HG02885 (cell line): Measurements from ENCODE around the gene FOXP4.
A peak's percentile ranks its signal among the peaks of the same experiment; 100 is the strongest.

ENCODE experiments used
- ATAC-seq: cut with Tn5 transposase; IDR thresholded peaks from one replicate; pipeline ENCODE4 v1.9.1; 2021; ENCODE audit warnings: mild to moderate bottlenecking; ENCODE audit not compliant: unreplicated experiment, poor library complexity

Gene FOXP4

GRCh38 chr6:41545247-41545702, 906 bp upstream of the FOXP4 start:
- no peak for ATAC-seq

DNA sequence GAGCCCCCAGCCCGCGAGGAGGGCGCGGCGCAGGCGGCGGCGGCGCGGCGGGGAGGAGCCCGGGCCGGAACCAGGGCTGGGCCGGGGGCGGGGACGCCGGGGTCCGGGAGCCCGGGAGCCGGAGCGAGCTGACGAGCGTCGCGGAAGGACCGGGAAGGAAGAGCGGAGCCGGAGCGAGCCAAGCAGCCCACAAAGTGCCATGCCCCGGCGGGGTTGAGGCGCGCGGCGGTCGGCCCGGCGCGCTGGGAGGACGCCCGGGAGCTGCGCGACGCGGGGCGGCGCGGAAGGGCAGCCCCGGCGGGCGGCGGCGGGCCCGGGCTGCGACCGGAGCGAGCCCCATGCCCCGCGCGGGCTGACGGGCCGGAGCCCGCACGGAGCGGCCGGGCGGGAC, 289 bp downstream of the FOXP4 start:
- ATAC-seq: peak; percentile 46

DNA sequence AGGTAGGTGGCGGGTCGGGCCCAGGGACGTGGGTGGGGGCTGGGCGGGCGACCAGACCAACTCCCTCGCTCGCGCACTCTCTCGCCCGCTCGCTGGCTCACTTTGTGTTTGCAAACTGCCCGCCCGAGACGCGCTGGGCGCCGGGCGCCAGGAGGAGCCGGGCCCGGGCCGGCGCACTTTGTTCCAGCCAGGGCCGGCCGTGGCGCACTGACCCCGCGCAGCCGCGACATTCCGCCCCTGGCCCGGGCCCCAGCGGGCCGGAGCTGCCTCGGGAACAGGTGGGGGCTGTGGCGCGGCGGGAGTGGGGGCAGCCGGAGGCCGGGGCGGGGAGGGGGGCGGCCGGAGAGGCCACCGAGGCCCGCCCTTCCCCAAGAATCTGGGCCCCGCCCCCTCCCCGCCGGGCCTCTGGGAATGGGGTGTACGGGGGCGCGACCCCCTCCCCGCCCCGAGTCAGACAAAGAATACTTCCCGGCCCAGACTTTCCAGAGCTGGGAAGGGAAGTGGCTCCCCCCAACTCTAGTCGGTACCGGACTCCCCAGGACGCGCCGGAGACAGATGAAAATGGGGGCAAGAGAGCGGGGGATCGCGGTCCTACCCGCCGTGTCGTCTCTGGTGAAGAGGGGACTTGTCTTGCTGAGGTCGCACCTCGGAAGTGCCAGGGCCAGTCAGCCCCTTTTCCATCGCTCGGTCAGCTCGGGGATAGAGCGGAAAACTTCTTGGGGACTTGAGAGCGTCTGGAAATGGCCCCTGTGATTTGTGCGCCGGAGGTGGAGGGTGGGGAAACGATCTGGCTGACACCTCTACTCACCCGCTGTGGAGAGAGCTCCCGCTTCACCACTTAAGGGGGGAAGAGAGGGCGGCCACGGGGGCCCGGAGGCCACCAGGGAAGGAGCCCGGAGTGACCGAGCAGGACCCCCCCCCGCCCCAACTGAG, 951 bp downstream of the FOXP4 start:
- ATAC-seq: peak; percentile 14

DNA sequence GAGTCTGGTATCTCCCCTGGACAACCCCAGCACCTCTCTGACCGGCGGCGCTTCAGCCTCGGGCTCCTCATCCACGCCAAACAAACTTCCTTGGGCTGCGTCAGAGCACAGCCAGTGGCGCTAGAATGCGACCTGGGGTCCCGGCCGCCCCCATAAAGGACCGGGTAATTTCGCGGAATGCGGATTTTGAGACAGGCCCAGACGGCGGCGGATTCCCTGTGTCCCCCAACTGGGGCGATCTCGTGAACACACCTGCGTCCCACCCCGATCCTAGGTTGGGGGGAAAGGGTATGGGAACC, 1.6 kb downstream of the FOXP4 start:
- no peak for ATAC-seq

DNA sequence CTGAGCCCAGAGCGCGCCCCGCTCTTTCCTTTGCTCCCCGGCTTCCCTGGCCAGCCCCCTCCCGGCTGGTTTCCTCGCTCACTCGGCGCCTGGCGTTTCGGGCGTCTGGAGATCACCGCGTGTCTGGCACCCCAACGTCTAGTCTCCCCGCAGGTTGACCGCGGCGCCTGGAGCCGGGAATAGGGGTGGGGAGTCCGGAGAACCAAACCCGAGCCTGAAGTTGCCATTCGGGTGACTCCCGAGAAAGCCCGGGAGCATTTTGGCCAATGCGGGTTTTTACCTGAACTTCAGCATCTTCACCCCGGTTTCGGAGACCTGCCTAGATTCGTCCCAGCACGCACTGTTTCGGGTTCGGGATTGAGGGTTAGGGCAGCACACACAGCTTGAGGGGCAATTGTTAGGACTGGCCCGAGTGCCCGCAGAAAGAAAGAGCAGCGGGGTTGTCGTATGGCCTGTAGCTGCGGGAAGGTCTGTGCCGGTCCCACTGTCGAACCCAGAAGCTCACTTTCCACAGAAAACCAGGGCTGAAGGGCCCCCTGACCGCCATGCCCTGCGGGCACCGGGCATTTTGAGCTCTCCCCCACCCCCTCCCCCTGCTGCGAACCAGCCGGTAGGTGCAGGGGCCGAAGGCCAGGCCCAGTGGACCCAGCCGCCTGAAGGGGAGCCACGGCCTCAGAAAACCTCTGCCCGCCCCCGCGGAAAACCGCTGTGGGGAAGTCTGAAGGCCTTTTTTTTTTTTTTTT, 2.1 kb downstream of the FOXP4 start:
- no peak for ATAC-seq

GRCh38 chr6:41548841-41549642, 2.9 kb downstream of the FOXP4 start:
- ATAC-seq: no peak

- no peak for ATAC-seq
These were observed 3.5 kb downstream of the FOXP4 start for GRCh38 chr6:41549673-41550072.

DNA sequence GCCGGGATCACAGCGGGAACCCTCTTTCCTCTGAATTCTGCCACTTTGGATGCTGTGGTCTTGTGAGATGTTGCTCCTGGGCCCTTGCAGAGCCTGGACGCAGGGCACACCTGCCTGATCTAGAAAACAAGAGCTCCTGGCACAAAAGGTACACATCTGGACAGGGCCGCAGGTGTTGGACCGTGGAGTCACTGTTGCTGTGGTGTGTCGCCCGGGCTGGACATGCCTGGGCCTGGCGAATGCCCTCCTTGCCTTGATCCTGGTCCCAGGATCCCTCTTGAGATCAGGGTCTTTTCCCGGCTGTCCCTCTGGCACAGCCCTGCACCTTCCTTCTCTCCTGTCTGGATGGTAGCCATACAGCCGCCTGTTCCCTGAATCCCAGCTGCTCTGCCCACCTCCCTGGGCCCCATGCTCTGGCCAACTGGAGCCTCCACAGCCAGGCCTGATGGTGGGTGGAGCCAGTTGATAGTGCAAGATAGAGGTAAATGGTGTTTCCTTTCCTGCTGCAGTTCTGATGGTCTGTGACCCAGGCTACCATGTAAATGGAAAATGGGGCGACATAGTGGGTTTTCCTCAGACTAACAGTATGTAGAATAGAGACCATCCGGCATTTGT, 5.0 kb downstream of the FOXP4 start:
- ATAC-seq: no peak

- no peak for ATAC-seq
These were observed 5.7 kb downstream of the FOXP4 start for GRCh38 chr6:41551857-41552256.

- ATAC-seq: no peak
These were observed 6.5 kb downstream of the FOXP4 start for GRCh38 chr6:41552723-41553122.

DNA sequence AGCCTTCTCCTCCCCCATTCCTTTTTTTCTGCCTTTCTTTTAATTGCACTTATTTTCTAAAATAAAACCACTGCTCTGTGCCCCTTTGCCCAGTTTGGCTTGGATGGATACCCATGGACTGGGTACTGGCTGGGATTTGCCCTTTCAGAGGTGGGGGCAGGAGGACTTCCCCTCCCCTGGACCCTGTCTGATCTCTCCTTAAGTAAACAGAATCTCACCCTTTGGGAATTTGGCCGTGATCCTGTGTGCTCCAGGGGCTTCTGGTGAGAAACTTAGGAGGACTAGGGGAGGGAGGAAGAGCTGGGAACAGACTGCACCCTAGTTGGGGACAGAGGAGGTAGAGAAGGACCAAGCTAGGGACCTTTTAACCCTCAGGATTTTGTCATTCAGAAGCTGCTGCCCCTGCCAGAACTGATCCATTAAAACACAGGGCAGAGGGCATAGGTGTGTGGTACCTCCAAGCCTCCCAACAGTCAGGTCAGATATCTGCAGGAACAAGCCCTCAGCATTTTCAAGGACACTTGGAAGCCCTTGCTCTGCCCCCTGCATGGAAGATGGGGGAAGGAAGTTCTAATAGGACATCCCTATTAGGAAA, 7.3 kb downstream of the FOXP4 start:
- ATAC-seq: no peak

DNA sequence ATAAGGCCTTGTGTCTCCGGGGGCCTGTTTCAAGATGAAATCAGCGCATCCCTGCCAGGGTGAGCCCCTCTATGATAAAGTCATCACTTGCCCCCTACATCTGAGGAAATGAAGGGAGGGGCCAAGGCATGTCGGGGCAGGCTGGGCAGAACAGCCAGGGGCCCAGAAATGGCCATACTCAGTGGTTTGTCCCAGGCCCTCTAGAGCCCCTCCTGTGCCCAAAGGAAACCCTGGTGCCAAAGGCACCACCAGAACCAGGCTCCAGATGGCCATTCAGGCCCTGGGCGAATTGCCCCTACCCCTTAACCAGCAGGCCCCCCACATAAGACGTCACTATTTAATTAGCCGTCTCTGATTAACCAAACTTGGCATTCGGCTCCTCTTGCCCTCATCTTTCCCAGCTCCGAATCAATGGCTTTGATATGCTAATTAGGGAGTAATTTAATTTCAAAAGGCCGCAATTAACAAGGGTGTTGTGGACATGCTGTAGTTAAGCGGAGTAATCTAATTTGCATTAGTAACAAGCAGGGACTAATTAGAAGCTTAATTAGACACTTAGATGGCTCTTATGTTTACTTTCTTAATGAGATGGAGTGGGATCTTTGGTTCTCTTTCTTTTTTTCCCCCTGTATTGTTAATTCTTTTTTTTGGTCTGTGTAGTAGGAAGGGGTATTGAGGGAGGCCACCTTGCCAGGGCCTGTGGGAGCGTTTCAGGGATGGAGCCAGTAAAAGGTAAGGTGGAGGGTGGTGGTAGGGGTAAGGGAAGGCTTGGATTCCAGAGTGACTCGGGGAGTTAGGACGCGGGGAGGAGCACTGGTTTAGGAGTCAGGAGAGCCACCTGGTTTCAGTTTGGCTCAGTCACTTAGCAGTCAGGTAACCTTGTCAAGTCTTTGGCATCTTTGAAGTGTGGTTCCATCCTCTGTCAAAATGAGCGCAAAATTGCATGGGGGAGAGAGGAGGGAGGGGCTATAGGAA, 9.4 kb downstream of the FOXP4 start:
- no peak for ATAC-seq

GRCh38 chr6:41557335-41557734, 11.2 kb downstream of the FOXP4 start:
- ATAC-seq: no peak

DNA sequence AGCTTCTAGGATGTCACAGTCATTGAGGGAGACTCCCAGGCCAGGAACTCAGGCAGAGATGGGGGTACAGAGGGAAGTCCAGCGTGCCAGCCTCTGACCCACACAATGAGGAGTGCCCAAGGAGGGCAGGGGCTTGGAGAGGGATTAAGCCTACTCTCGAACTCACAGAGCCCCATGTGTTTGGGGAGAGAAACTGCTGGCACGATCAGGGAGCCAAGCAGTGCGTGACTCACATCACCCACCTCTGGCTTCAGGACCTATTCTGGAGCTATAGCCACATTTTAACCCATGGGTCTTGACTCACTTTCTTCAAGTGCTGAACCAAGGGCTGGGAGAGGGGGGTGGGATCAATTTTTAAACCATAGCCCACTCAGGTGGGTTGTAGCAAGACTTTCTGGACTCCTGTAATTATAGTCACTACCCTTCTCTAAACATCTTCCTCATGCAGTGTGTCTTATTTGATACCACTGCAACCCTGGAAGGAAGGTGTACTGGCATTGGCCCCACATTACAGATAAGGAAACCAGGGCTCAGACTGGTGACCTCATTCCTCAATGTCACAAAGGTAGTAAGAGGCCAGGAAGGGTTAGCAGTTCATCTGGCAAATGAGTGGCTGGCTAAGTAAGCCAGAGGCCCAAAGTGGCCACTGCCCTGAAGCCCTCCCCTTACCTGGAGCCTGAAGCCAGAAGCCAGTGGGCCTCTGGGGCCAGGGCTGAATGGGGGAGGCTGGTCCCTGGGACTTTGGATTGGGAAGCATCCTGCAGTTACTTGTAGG, 12.0 kb downstream of the FOXP4 start:
- no peak for ATAC-seq

DNA sequence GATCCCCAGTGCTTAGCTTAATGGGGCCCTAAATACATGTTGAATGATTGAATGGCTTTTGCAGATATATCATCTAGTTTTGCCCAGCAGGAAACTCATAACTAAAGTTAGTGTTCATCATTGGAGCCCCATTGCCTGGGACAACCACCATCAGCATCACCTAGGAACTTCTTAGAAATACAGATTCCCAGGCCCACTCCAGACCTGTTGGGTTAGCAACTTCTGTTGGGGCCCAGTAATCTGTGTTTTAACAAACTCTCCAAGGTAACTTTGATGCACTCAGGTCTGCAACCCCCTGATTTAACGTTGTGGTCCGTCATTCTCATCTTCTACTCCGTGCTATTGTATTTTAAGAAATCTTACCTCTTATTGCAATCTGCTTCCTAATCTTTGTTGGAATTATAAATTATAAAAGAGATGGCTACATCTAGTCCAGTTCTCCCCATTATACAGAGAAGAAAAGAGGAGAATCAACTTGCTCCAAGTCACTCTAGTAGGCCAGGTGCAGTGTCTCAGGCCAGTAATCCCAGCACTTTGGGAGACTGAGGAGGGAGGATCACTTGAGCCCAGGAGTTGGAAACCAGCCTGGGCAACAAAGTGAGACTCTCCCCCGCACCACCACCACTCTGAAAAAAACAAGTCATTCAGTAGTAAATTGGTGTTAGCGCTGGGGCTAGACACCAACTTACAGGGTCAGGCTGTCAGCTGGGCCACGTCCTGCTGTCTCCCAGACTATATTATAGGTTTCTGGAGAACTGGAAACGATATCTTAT, 13.7 kb downstream of the FOXP4 start:
- ATAC-seq: no peak

DNA sequence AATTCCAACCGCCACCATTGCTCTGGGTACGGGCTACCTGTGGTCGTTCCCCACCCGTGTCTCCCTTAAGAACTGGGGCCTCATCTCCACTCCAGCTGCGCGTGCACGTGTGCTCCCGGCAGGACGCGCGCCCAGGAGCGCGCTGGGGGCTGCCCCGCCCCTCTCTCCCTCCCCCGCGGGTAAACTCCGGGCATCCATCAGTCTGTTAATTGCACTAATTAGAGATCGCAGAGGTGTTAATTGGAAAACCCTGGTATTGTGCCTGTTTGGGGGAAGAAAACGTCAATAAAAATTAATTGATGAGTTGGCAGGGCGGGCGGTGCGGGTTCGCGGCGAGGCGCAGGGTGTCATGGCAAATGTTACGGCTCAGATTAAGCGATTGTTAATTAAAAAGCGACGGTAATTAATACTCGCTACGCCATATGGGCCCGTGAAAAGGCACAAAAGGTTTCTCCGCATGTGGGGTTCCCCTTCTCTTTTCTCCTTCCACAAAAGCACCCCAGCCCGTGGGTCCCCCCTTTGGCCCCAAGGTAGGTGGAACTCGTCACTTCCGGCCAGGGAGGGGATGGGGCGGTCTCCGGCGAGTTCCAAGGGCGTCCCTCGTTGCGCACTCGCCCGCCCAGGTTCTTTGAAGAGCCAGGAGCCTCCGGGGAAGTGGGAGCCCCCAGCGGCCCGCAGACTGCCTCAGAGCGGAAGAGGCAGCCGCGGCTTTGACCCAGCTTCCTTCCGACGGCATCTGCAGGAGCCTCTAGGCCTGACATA, 14.4 kb downstream of the FOXP4 start:
- peak; percentile 77 for ATAC-seq

GRCh38 chr6:41561416-41561815, 15.2 kb downstream of the FOXP4 start:
- ATAC-seq: no peak
